Tibial nerve (tissue), 4 donors: ENCODE measurements around the gene ACTR3C.
"Not testable (repeated sequence)": the region's sequence is repeated elsewhere in the genome, so short reads cannot be mapped to it uniquely, and the experiment has no call there.

ENCODE experiments used
- CTCF ChIP-seq, 5 experiments: fragments of 200-600 bp in 3 of 5; fragments of 450-650 bp in 2 of 5; sonication (generic) in 3 of 5; IDR thresholded peaks; one replicate each; pipeline ENCODE4 v1.5.1; 2016 to 2019; ENCODE audit warnings: antibody characterized with exemption in 5 of 5, mild to moderate bottlenecking in 3 of 5, moderate library complexity in 2 of 5
- EP300 ChIP-seq, 2 donors: sonication (generic); formaldehyde crosslinking; IDR thresholded peaks; one replicate each; pipeline ENCODE4 v1.6.1; 2017; ENCODE audit warnings: antibody characterized with exemption in 2 of 2, mild to moderate bottlenecking in 1 of 2

- not testable (repeated sequence) for TF ChIP-seq CTCF, EP300 (IDR thresholded peaks at IDR 0.05)
Observed at GRCh38 chr7:150304499-150305258, 18.7 kb downstream of the ACTR3C start.
